GM12878 (cell line): ENCODE measurements around the gene FGFBP3. TPM values are rescaled to one million over a fixed set of nuclear protein-coding genes. Genes with fewer than 3 reads are reported as not detected.

Experiments
- ATAC-seq: fragments of 200-7000 bp; cut with Tn5 transposase; 3 replicates; pipeline ENCODE4 v1.9.1; 2020; ENCODE audit warnings: mild to moderate bottlenecking, moderate library complexity
- BruUV-seq: library from RNA; stranded (reverse); fragments of 400-500 nt; replicated peaks from 2 replicates; lab custom pipeline; 2021; lab: Mats Ljungman, UMichigan
- CTCF ChIA-PET: fragments of 300-600 bp; sonication (Branson Sonifier 250); formaldehyde crosslinking; extraction: SDS; loops from one replicate; lab custom pipeline; 2021; ENCODE audit warnings: inconsistent platforms; lab: Yijun Ruan, JAX
- POLR2A ChIA-PET: fragments of 350-600 bp; formaldehyde crosslinking; extraction: SDS; loops from one replicate; lab custom pipeline; 2021; ENCODE audit warnings: inconsistent platforms; lab: Charles Lee
- RAD21 ChIA-PET: fragments of 300-600 bp; sonication (Branson Sonifier 250); formaldehyde crosslinking; loops from one replicate; lab custom pipeline; 2023; ENCODE audit warnings: antibody characterized with exemption; ENCODE audit not compliant: unreplicated experiment; lab: Charles Lee
- SMC1A ChIA-PET: fragments of 300-600 bp; sonication (Branson Sonifier 250); formaldehyde crosslinking; loops from one replicate; lab custom pipeline; 2023; ENCODE audit not compliant: unreplicated experiment, uncharacterized antibody; lab: Charles Lee
- DNase-seq: peaks from one replicate; pipeline ENCODE4 v3.0.0-alpha.2; 2011; ENCODE audit warnings: low read depth, low spot score
- FAIRE-seq: peaks from 3 replicates; lab custom pipeline; 2011; peaks lifted over from hg19 to GRCh38; lab: Jason Lieb, UNC
- H2AFZ ChIP-seq: 2 replicates; pipeline ENCODE4 v1.6.0; 2011; ENCODE audit warnings: low read depth, low read length, control low read depth; ENCODE audit not compliant: control insufficient read depth
- H3K27ac ChIP-seq: 2 replicates; pipeline ENCODE4 v1.5.1; 2011; ENCODE audit warnings: control low read depth; ENCODE audit not compliant: control insufficient read depth, insufficient read depth
- H3K27me3 ChIP-seq, 2 experiments: replicated peaks in 1 of 2; 2 replicates each; pipeline versions ENCODE4 v1.6.0 to v1.6.1; 2011; ENCODE audit warnings: low read length in 1 of 2; ENCODE audit not compliant: control insufficient read depth in 2 of 2, insufficient read depth in 2 of 2
- H3K36me3 ChIP-seq, 2 experiments: 2 replicates each; pipeline ENCODE4 v1.5.1; 2011; ENCODE audit warnings: low read length in 1 of 2; ENCODE audit not compliant: control insufficient read depth in 2 of 2, insufficient read depth in 2 of 2
- H3K4me1 ChIP-seq: 2 replicates; pipeline ENCODE4 v1.6.1; 2011; ENCODE audit warnings: mild to moderate bottlenecking, low read length, moderate library complexity, mixed read lengths; ENCODE audit not compliant: control insufficient read depth, insufficient read depth
- H3K4me2 ChIP-seq: 2 replicates; pipeline ENCODE4 v1.6.0; 2011; ENCODE audit warnings: control low read depth; ENCODE audit not compliant: control insufficient read depth, insufficient read depth
- H3K4me3 ChIP-seq: fragments of 200-600 bp; sonication (generic); 2 replicates; pipeline ENCODE4 v1.5.1; 2016
- H3K79me2 ChIP-seq: 2 replicates; pipeline ENCODE4 v1.6.0; 2011; ENCODE audit warnings: low read length; ENCODE audit not compliant: control insufficient read depth, insufficient read depth
- H3K9ac ChIP-seq: 2 replicates; pipeline ENCODE4 v1.8.0; 2011; ENCODE audit warnings: low read length, control low read depth, mixed read lengths; ENCODE audit not compliant: control insufficient read depth, insufficient read depth
- H3K9me3 ChIP-seq: replicated peaks from 3 replicates; pipeline ENCODE4 v1.5.1; 2011; ENCODE audit warnings: mild to moderate bottlenecking, low read length; ENCODE audit not compliant: control insufficient read depth, insufficient read depth
- H4K20me1 ChIP-seq: 2 replicates; pipeline ENCODE4 v1.6.0; 2011; ENCODE audit not compliant: control insufficient read depth, insufficient read depth
- WGBS: methylation state at CpG from one replicate; pipeline ENCODE4 v1.1.6; 2016; ENCODE audit warnings: low lambda C conversion rate; ENCODE audit not compliant: insufficient replicate concordance, insufficient coverage; ENCODE audit errors: missing lambda C conversion rate; 5-methylcytosine and 5-hydroxymethylcytosine counted together
- in situ Hi-C: fragments of 300-500 bp; cut with MboI; formaldehyde crosslinking; loops from 9 replicates; pipeline ENCODE4 v1.14.3; 2018; ENCODE audit warnings: mixed read lengths
- intact Hi-C: fragments of 100-400 bp; cut with micrococcal nuclease; formaldehyde crosslinking; loops from one replicate; pipeline ENCODE4 v1.14.2; 2022; ENCODE audit not compliant: unreplicated experiment
- polyA plus RNA-seq, 11 experiments: library from polyadenylated mRNA; depleted of rRNA in 4 of 11; unstranded in 6 of 11; stranded (reverse) in 5 of 11; fragments of >200 nt; fragmentation: Nextera tagmentation in 4 of 11; fragmentation: Illumina TruSeq in 1 of 11; extraction: Ambion mirVana in 4 of 11; extraction: Trizol in 1 of 11; gene quantifications; 1 replicate in 1 of 11; 2 replicates in 10 of 11; pipeline versions ENCODE4 v1.2.1 to v1.2.3, GENCODE V29; 2011 to 2016; ENCODE audit warnings: inconsistent platforms in 2 of 11, missing spikeins in 2 of 11, low read depth in 1 of 11
- total RNA-seq, 4 experiments: library from RNA; depleted of rRNA in 3 of 4; stranded (reverse); fragments of >200 nt in 3 of 4; fragmentation: Illumina TruSeq in 1 of 4; extraction: Trizol in 1 of 4; gene quantifications; 2 replicates each; pipeline versions ENCODE4 v1.2.1 to v1.2.3, GENCODE V29; 2013 to 2021
- TF ChIP-seq, protein P1 (sequence below), 3 experiments: IDR thresholded peaks in 2 of 3; conservative IDR thresholded peaks in 1 of 3; 2 replicates each; pipeline ENCODE4 v1.5.1; 2011; ENCODE audit warnings: low read depth in 3 of 3, low read length in 3 of 3, mild to moderate bottlenecking in 3 of 3, control low read depth in 2 of 3, moderate library complexity in 2 of 3, inconsistent platforms in 1 of 3, mixed read lengths in 1 of 3; ENCODE audit not compliant: control insufficient read depth in 2 of 3, insufficient read depth in 1 of 3; ENCODE audit errors: extremely low read depth in 1 of 3
- TF ChIP-seq, protein P2 (sequence below): fragments of 450-650 bp; IDR thresholded peaks from 2 replicates; pipeline ENCODE4 v1.6.1; 2017; ENCODE audit warnings: low read depth, mild to moderate bottlenecking, moderate library complexity

FGFBP3 gene
- total and polyA plus RNA-seq, 10 of the 15 experiments (the other 5 are each of a cell fraction or from before 2014, with no cell fraction given), result 0.08 to 1.0 (median 0.23) TPM

- TF ChIP-seq, protein P1, sequence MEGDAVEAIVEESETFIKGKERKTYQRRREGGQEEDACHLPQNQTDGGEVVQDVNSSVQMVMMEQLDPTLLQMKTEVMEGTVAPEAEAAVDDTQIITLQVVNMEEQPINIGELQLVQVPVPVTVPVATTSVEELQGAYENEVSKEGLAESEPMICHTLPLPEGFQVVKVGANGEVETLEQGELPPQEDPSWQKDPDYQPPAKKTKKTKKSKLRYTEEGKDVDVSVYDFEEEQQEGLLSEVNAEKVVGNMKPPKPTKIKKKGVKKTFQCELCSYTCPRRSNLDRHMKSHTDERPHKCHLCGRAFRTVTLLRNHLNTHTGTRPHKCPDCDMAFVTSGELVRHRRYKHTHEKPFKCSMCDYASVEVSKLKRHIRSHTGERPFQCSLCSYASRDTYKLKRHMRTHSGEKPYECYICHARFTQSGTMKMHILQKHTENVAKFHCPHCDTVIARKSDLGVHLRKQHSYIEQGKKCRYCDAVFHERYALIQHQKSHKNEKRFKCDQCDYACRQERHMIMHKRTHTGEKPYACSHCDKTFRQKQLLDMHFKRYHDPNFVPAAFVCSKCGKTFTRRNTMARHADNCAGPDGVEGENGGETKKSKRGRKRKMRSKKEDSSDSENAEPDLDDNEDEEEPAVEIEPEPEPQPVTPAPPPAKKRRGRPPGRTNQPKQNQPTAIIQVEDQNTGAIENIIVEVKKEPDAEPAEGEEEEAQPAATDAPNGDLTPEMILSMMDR (IDR thresholded peaks at IDR 0.05 in 2 of 3, conservative IDR thresholded peaks at IDR 0.05 in 1 of 3; ENCODE audit: control insufficient read depth in 2 of 3, extremely low read depth in 1 of 3, insufficient read depth in 1 of 3, low read depth in 3 of 3, low read length in 3 of 3), result no peak
These were observed 35.8 kb upstream of the FGFBP3 start (continued) for GRCh38 chr10:91944880-91945630.

- DNase-seq, result no peak
- H3K27ac ChIP-seq, result no peak overlapping the region
- no peak overlapping the region for H3K9ac ChIP-seq
- CTCF ChIA-PET, result interaction anchor here (1.0 to 1.3 kb wide), 3 partner anchors 9 to 17 kb away, joined by 3 to 4 read pairs (median 4); partner anchors contain the start of gene BTAF1
- H3K4me2 ChIP-seq, result no peak overlapping the region
- SMC1A ChIA-PET, result interaction anchor here (0.6 to 1.7 kb wide), 6 partner anchors 10 to 608 kb away, joined by 3 to 4 read pairs (median 3); no protein-coding TSS in a partner anchor
- intact Hi-C loops, result no loop called here
- TF ChIP-seq, protein P2, sequence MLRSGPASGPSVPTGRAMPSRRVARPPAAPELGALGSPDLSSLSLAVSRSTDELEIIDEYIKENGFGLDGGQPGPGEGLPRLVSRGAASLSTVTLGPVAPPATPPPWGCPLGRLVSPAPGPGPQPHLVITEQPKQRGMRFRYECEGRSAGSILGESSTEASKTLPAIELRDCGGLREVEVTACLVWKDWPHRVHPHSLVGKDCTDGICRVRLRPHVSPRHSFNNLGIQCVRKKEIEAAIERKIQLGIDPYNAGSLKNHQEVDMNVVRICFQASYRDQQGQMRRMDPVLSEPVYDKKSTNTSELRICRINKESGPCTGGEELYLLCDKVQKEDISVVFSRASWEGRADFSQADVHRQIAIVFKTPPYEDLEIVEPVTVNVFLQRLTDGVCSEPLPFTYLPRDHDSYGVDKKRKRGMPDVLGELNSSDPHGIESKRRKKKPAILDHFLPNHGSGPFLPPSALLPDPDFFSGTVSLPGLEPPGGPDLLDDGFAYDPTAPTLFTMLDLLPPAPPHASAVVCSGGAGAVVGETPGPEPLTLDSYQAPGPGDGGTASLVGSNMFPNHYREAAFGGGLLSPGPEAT, result no peak
- TF ChIP-seq, all 136 proteins: peak for 0
- Histone ChIP-seq H3K4me1 (no peaks in the 10 kb centered on the region; the same call in 1 of the 2 replicates), H3K27me3 (no peaks in the 10 kb centered on the region), H3K4me3 (no peak overlapping the region), H3K36me3 (peaks cover 8 to 26% of the 10 kb centered on the region in 2 experiments), H3K9me3 (no peaks in the 10 kb centered on the region; the same call in 2 of the 3 replicates), H2AFZ (no peak overlapping the region), H3K79me2 (peaks cover 33% of the 10 kb centered on the region), H4K20me1 (no peaks in the 10 kb centered on the region)
- ChIA-PET RAD21 (interaction anchor here (1.2 kb wide), 1 partner anchor 17 kb away, joined by 3 read pairs; the partner anchor contains the start of gene BTAF1), POLR2A (interaction anchor here (0.5 to 1.3 kb wide), 5 partner anchors 9 to 28 kb away, joined by 3 to 8 read pairs (median 3); partner anchors contain the start of gene BTAF1)
- BruUV-seq, result no TSS peak
- WGBS, result 100% methylated on average over 1 of the region's 1 CpG
- in situ Hi-C loops, result no loop called here
- ATAC-seq (no peak), FAIRE-seq (no peak)
These were observed 32.1 kb upstream of the FGFBP3 start for GRCh38 chr10:91941426-91941825.
